HFF-Myc (cell line): Measurements from ENCODE around the gene SOX5.

ENCODE experiments used
- DNase-seq: peaks from one replicate; pipeline ENCODE4 v3.0.0-alpha.2; 2011; ENCODE audit warnings: low read depth; ENCODE audit errors: extremely low read depth
- H3K4me3 ChIP-seq: replicated peaks from 2 replicates; pipeline ENCODE4 v1.5.1; 2011; ENCODE audit warnings: low read depth, mild to moderate bottlenecking, control low read depth, low read length
- TF ChIP-seq, protein P1 (sequence below): IDR thresholded peaks from 2 replicates; pipeline ENCODE4 v1.5.1; 2012; ENCODE audit warnings: mild to moderate bottlenecking, low read depth, low read length, control low read depth; ENCODE audit errors: missing control alignments

Gene SOX5

GRCh38 chr12:23921099-23921856, 28.2 kb downstream of the SOX5 start:
- no peak for DNase-seq
- TF ChIP-seq, protein P1, sequence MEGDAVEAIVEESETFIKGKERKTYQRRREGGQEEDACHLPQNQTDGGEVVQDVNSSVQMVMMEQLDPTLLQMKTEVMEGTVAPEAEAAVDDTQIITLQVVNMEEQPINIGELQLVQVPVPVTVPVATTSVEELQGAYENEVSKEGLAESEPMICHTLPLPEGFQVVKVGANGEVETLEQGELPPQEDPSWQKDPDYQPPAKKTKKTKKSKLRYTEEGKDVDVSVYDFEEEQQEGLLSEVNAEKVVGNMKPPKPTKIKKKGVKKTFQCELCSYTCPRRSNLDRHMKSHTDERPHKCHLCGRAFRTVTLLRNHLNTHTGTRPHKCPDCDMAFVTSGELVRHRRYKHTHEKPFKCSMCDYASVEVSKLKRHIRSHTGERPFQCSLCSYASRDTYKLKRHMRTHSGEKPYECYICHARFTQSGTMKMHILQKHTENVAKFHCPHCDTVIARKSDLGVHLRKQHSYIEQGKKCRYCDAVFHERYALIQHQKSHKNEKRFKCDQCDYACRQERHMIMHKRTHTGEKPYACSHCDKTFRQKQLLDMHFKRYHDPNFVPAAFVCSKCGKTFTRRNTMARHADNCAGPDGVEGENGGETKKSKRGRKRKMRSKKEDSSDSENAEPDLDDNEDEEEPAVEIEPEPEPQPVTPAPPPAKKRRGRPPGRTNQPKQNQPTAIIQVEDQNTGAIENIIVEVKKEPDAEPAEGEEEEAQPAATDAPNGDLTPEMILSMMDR = no peak
- H3K4me3 ChIP-seq = no peak overlapping the region

- TF ChIP-seq, protein P1 = no peak
- H3K4me3 ChIP-seq = no peak overlapping the region
- no peak for DNase-seq
Observed at GRCh38 chr12:23911574-23911973, 37.9 kb downstream of the SOX5 start.

- TF ChIP-seq, protein P1 = no peak
- DNase-seq = no peak
- H3K4me3 ChIP-seq = no peak overlapping the region
Observed at GRCh38 chr12:23909551-23909950, 39.9 kb downstream of the SOX5 start.

DNA sequence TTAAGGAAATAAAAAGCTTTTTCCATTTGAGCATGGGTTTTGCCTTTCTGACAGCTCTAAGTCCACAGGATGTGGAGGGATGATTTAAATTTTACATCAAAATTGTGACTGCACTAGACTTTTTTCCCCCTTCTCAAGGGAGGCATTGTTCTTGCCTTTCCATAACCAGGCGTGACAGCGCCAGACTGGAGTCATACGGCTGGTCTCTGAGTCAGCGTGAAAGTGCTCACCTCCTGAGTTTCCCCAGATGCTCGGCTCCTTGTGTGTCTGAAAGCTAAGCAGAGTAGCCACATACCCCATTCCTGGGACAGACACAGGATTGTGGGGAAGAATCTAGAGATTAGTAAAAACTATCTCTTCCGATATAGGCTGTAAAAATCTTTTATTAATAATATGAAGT, 43.1 kb downstream of the SOX5 start:
- DNase-seq = no peak
- TF ChIP-seq, protein P1 = no peak
- H3K4me3 ChIP-seq = no peak overlapping the region

DNA sequence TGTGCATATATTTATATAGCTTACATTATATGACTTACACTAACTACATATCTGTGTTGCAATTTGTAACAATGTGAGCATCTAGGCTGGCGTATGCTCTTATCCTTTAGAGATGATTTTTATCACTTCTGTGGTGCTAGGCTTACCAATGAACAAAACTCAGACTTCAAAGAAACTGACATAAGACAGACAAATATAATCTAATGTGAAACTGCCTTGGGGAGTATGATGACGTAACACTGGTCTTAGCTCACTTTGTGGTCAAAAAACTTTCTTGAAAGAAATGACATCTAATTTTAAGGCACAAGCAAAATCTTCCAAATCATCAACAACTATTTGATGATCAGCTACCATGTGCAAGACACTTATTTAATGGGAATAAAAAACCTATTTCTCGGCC, 50.0 kb downstream of the SOX5 start:
- no peak for DNase-seq
- no peak overlapping the region for H3K4me3 ChIP-seq
- TF ChIP-seq, protein P1 = no peak

DNA sequence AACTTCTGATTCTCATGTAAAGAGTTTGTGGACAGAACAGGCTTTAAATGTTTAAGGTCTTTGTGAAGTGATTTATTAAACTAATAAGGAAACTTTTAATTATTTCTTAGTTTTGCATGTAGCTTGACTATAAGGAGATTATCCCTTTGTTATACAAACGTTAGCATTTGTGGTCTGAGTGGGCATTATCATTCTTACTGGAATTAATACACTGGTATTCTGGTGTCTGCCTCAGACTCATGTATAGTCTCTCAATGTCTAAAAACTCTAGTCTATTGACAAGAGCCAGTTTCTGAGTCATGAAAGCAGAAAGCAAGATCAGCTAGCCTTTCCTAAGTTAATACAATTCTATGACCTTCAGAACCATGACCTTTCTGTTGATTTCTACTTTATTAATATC, 51.3 kb downstream of the SOX5 start:
- no peak overlapping the region for H3K4me3 ChIP-seq
- TF ChIP-seq, protein P1 = no peak
- no peak for DNase-seq

DNA sequence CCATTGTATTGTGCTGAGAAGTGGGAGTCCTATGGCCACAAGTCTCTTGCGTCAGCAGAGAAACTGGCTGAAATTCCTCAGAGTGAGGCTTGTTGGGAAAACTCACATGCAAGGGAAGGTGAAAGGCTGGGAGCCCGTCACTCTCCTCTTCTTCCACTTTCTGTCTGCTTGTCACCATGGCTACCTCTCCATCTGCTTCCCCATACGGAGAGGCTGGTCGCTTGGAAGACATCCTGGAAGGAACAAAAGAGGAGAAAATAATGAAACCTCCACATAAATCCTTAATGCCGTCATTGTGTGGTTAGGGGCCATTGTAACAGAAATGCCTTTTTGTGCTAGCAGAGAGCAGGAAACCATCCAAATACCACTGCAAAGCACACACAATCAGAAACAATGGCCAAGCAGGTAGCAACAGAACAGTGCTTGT, 53.7 kb downstream of the SOX5 start:
- TF ChIP-seq, protein P1 = no peak
- DNase-seq = no peak
- no peak overlapping the region for H3K4me3 ChIP-seq
